H9 (cell line): ENCODE results near the gene SCN2B. TPM values are rescaled to one million over a fixed set of nuclear protein-coding genes. Genes with fewer than 3 reads are reported as not detected.

Experiments used
- DNase-seq: peaks from one replicate; pipeline ENCODE4 v3.0.0-alpha.2; 2017
- H2AFZ ChIP-seq: one replicate; pipeline ENCODE4 v1.6.1; 2013; ENCODE audit warnings: mild to moderate bottlenecking, low read length, control low read depth, moderate library complexity
- H2AK5ac ChIP-seq: 2 replicates; pipeline ENCODE4 v1.6.1; 2013; ENCODE audit warnings: low read length, control low read depth, mixed read lengths; ENCODE audit not compliant: insufficient read length
- H2BK120ac ChIP-seq: one replicate; pipeline ENCODE4 v1.6.1; 2013; ENCODE audit warnings: low read depth, mild to moderate bottlenecking, low read length, control low read depth, inconsistent platforms; ENCODE audit not compliant: poor library complexity, severe bottlenecking
- H2BK12ac ChIP-seq: 2 replicates; pipeline ENCODE4 v1.6.1; 2013; ENCODE audit warnings: low read length, control low read depth, mixed read lengths, low read depth; ENCODE audit not compliant: insufficient read length
- H2BK15ac ChIP-seq: 2 replicates; pipeline ENCODE4 v1.6.1; 2013; ENCODE audit warnings: low read depth, low read length, control low read depth
- H2BK20ac ChIP-seq: one replicate; pipeline ENCODE4 v1.6.1; 2013; ENCODE audit warnings: low read depth, mild to moderate bottlenecking, low read length, control low read depth, inconsistent platforms; ENCODE audit not compliant: poor library complexity, severe bottlenecking
- H2BK5ac ChIP-seq: 2 replicates; pipeline ENCODE4 v1.6.1; 2013; ENCODE audit warnings: low read length, control low read depth, mixed read lengths; ENCODE audit not compliant: insufficient read length
- H3K14ac ChIP-seq: 2 replicates; pipeline ENCODE4 v1.6.1; 2013; ENCODE audit warnings: low read length, control low read depth; ENCODE audit not compliant: insufficient read depth
- H3K18ac ChIP-seq: 2 replicates; pipeline ENCODE4 v1.6.1; 2013; ENCODE audit warnings: low read depth, mild to moderate bottlenecking, mixed read lengths, low read length, control low read depth; ENCODE audit not compliant: insufficient read length
- H3K23ac ChIP-seq: 2 replicates; pipeline ENCODE4 v1.6.1; 2013; ENCODE audit warnings: low read length, control low read depth, mixed read lengths, low read depth; ENCODE audit not compliant: insufficient read length
- H3K23me2 ChIP-seq: 2 replicates; pipeline ENCODE4 v1.6.1; 2013; ENCODE audit warnings: low read depth, mild to moderate bottlenecking, mixed read lengths, low read length, control low read depth; ENCODE audit not compliant: insufficient read length, poor library complexity, severe bottlenecking
- H3K27ac ChIP-seq: 2 replicates; pipeline ENCODE4 v1.5.1; 2013; ENCODE audit warnings: low read length, control low read depth, mixed read lengths, low read depth; ENCODE audit not compliant: insufficient read length
- H3K27me3 ChIP-seq: 2 replicates; pipeline ENCODE4 v1.6.1; 2013; ENCODE audit warnings: low read length, control low read depth, inconsistent platforms; ENCODE audit not compliant: insufficient read depth
- H3K4ac ChIP-seq: 2 replicates; pipeline ENCODE4 v1.6.1; 2013; ENCODE audit warnings: low read depth, mild to moderate bottlenecking, control low read depth, inconsistent platforms, low read length, moderate library complexity
- H3K4me1 ChIP-seq: 2 replicates; pipeline ENCODE4 v1.6.1; 2013; ENCODE audit warnings: low read length, control low read depth, inconsistent platforms; ENCODE audit not compliant: insufficient read depth
- H3K4me2 ChIP-seq: 2 replicates; pipeline ENCODE4 v1.6.1; 2013; ENCODE audit warnings: low read length, control low read depth, mixed read lengths; ENCODE audit not compliant: insufficient read length, insufficient read depth
- H3K56ac ChIP-seq: 2 replicates; pipeline ENCODE4 v1.6.1; 2013; ENCODE audit warnings: low read depth, mild to moderate bottlenecking, mixed read lengths, low read length, control low read depth; ENCODE audit not compliant: insufficient read length
- H3K79me1 ChIP-seq: 2 replicates; pipeline ENCODE4 v1.6.1; 2013; ENCODE audit warnings: low read depth, mild to moderate bottlenecking, moderate library complexity, low read length, control low read depth, inconsistent platforms; ENCODE audit not compliant: insufficient read depth, poor library complexity, severe bottlenecking
- H3K79me2 ChIP-seq: 2 replicates; pipeline ENCODE4 v1.6.1; 2013; ENCODE audit warnings: low read length, control low read depth, inconsistent platforms; ENCODE audit not compliant: insufficient read depth
- H3K9ac ChIP-seq: 2 replicates; pipeline ENCODE4 v1.6.1; 2013; ENCODE audit warnings: low read length, control low read depth, mixed read lengths; ENCODE audit not compliant: insufficient read length; ENCODE audit errors: extremely low read depth
- H3K9me3 ChIP-seq: one replicate; pipeline ENCODE4 v1.6.1; 2013; ENCODE audit warnings: low read depth, low read length, inconsistent platforms; ENCODE audit not compliant: control insufficient read depth
- H3T11ph ChIP-seq: one replicate; pipeline ENCODE4 v1.6.1; 2013; ENCODE audit warnings: mild to moderate bottlenecking, low read length, control low read depth, inconsistent platforms
- H4K20me1 ChIP-seq: one replicate; pipeline ENCODE4 v1.6.1; 2013; ENCODE audit not compliant: control insufficient read depth, insufficient read length, insufficient read depth
- H4K5ac ChIP-seq: 2 replicates; pipeline ENCODE4 v1.6.1; 2013; ENCODE audit warnings: low read depth, mild to moderate bottlenecking, mixed read lengths, low read length, control low read depth; ENCODE audit not compliant: insufficient read length
- H4K8ac ChIP-seq: replicated peaks from 2 replicates; pipeline ENCODE4 v1.6.1; 2013; ENCODE audit warnings: low read length, control low read depth, mixed read lengths, low read depth; ENCODE audit not compliant: insufficient read length
- H4K91ac ChIP-seq: 2 replicates; pipeline ENCODE4 v1.6.1; 2013; ENCODE audit warnings: low read depth, mild to moderate bottlenecking, moderate library complexity, mixed read lengths, low read length, control low read depth; ENCODE audit not compliant: insufficient read length
- H3K27ac Mint-ChIP-seq, 3 experiments: 2 replicates in 2 of 3; 3 replicates in 1 of 3; pipeline ENCODE4 v1.8.0; 2020 to 2021; ENCODE audit warnings: mixed read lengths in 3 of 3, mild to moderate bottlenecking in 1 of 3, moderate library complexity in 1 of 3
- H3K27me3 Mint-ChIP-seq: 2 replicates; pipeline ENCODE4 v1.8.0; 2021; ENCODE audit warnings: low read depth, mild to moderate bottlenecking, moderate library complexity, mixed read lengths
- H3K36me3 Mint-ChIP-seq, 3 experiments: 2 replicates in 2 of 3; 3 replicates in 1 of 3; pipeline ENCODE4 v1.8.0; 2020 to 2021; ENCODE audit warnings: low read depth in 3 of 3, mixed read lengths in 3 of 3; ENCODE audit not compliant: insufficient read depth in 1 of 3
- H3K4me1 Mint-ChIP-seq, 2 experiments: 2 replicates each; pipeline ENCODE4 v1.8.0; 2020; ENCODE audit warnings: mixed read lengths in 2 of 2
- H3K4me3 Mint-ChIP-seq, 2 experiments: 2 replicates in 1 of 2; 3 replicates in 1 of 2; pipeline ENCODE4 v1.8.0; 2020 to 2021; ENCODE audit warnings: mild to moderate bottlenecking in 2 of 2, mixed read lengths in 2 of 2, moderate library complexity in 1 of 2
- H3K9me3 Mint-ChIP-seq, 2 experiments: 2 replicates in 1 of 2; 3 replicates in 1 of 2; pipeline ENCODE4 v1.8.0; 2020; ENCODE audit warnings: mild to moderate bottlenecking in 2 of 2, mixed read lengths in 2 of 2, moderate library complexity in 1 of 2
- WGBS: extraction: QIAGEN DNeasy Blood & Tissue Kit; methylation state at CpG from one replicate; pipeline ENCODE4 v1.1.7; 2013; ENCODE audit warnings: missing lambda C conversion rate, low lambda C conversion rate, mixed read lengths; ENCODE audit not compliant: insufficient read length; ENCODE audit errors: extremely low coverage; 5-methylcytosine and 5-hydroxymethylcytosine counted together
- total RNA-seq: library from RNA; stranded (reverse); gene quantifications from 2 replicates; pipeline ENCODE4 v1.2.1, GENCODE V29; 2021
- TF ChIP-seq, protein P1 (sequence below): fragments of 200-600 bp; sonication (generic); conservative IDR thresholded peaks from 3 replicates; pipeline ENCODE4 v1.8.0; 2021; ENCODE audit warnings: antibody characterized with exemption, mild to moderate bottlenecking

The SCN2B gene
- total RNA-seq, 1 experiment from 2014 or later, result not detected

DNA sequence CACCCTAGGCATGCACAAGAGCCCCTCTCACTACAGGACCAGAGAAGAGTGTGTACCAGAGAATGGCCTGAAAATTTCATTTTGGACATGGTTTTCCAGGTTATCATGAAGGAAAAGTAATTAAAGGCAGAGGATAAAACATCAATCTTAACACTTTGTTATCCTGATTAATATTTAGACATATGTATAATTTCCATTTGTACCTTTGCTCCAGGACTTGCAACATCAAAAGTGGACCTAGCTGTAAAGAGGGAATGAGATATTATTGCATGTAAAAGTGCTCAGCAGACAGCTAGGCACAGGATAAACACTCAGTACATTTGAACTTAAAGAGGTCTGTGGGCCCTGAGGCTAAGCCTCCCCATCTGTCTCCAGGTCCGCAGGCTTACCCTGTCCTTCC lies 21.8 kb downstream of the SCN2B start:
- no peak overlapping the region for H4K8ac ChIP-seq
- peaks cover 30% of the 10 kb centered on the region for H3K23me2 ChIP-seq
- no peak overlapping the region for H2BK12ac ChIP-seq
- no peak overlapping the region for H3K18ac ChIP-seq
- H4K91ac ChIP-seq, result no peak overlapping the region
- H3K79me2 ChIP-seq, result no peaks in the 10 kb centered on the region
- no peak overlapping the region for H2BK15ac ChIP-seq
- no CpG with 5 or more reads among the region's 1 CpG for WGBS
- H3K4me1 ChIP-seq, result peaks cover 15% of the 10 kb centered on the region
- no peak overlapping the region for H3K23ac ChIP-seq
- H2AK5ac ChIP-seq, result no peak overlapping the region
- no peaks in the 10 kb centered on the region for H4K20me1 ChIP-seq
- no peak for DNase-seq
- Mint-ChIP-seq H3K4me3 (peak overlapping the region in 1 of 2 experiments; percentile 59; a peak in 1 of 5 replicates), H3K36me3 (no peaks in the 10 kb centered on the region; a peak in 1 of 7 replicates), H3K9me3 (no peaks in the 10 kb centered on the region; a peak in 1 of 5 replicates), H3K27me3 (peaks cover 98% of the 10 kb centered on the region), H3K4me1 (peaks cover 49 to 58% of the 10 kb centered on the region in 2 experiments), H3K27ac (no peak overlapping the region)
- no peak overlapping the region for H3K4me2 ChIP-seq
- no peak overlapping the region for H3K14ac ChIP-seq
- no peak overlapping the region for H2BK20ac ChIP-seq
- peaks cover 74% of the 10 kb centered on the region for H3K27me3 ChIP-seq
- no peak overlapping the region for H3K56ac ChIP-seq
- H3K79me1 ChIP-seq, result no peaks in the 10 kb centered on the region
- H2AFZ ChIP-seq, result no peak overlapping the region
- H3K9ac ChIP-seq, result no peak overlapping the region
- H3K27ac ChIP-seq, result no peak overlapping the region
- TF ChIP-seq, protein P1, sequence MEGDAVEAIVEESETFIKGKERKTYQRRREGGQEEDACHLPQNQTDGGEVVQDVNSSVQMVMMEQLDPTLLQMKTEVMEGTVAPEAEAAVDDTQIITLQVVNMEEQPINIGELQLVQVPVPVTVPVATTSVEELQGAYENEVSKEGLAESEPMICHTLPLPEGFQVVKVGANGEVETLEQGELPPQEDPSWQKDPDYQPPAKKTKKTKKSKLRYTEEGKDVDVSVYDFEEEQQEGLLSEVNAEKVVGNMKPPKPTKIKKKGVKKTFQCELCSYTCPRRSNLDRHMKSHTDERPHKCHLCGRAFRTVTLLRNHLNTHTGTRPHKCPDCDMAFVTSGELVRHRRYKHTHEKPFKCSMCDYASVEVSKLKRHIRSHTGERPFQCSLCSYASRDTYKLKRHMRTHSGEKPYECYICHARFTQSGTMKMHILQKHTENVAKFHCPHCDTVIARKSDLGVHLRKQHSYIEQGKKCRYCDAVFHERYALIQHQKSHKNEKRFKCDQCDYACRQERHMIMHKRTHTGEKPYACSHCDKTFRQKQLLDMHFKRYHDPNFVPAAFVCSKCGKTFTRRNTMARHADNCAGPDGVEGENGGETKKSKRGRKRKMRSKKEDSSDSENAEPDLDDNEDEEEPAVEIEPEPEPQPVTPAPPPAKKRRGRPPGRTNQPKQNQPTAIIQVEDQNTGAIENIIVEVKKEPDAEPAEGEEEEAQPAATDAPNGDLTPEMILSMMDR, result no peak
- H3T11ph ChIP-seq, result no peak overlapping the region
- no peak overlapping the region for H4K5ac ChIP-seq
- H3K4ac ChIP-seq, result no peak overlapping the region
- no peaks in the 10 kb centered on the region for H3K9me3 ChIP-seq
- no peak overlapping the region for H2BK5ac ChIP-seq
- H2BK120ac ChIP-seq, result no peak overlapping the region
